Adrenal gland (tissue), 12 donors: ENCODE results near the gene HSPA12A. TPM values are rescaled to one million over a fixed set of nuclear protein-coding genes. Genes with fewer than 3 reads are reported as not detected.

ENCODE experiments used
- DNase-seq, 7 donors: peaks; one replicate each; pipeline ENCODE4 v3.0.0-alpha.2; 2019 to 2020
- H3K27ac ChIP-seq, 5 donors: fragments of 200-600 bp; sonication (generic) in 4 of 5; 1 replicate in 3 of 5; 2 replicates in 2 of 5; pipeline versions ENCODE4 v1.5.1 to v1.8.0; 2016 to 2020; ENCODE audit warnings: mild to moderate bottlenecking in 1 of 5
- H3K27me3 ChIP-seq: fragments of 200-600 bp; 2 replicates; pipeline ENCODE4 v1.8.0; 2021
- H3K36me3 ChIP-seq, 2 donors: fragments of 200-600 bp; replicated peaks in 1 of 2; 1 replicate in 1 of 2; 2 replicates in 1 of 2; pipeline versions ENCODE4 v1.5.1 to v1.8.0; 2018 to 2022
- H3K4me1 ChIP-seq, 2 donors: fragments of 200-600 bp; replicated peaks in 1 of 2; 1 replicate in 1 of 2; 2 replicates in 1 of 2; pipeline versions ENCODE4 v1.5.1 to v1.8.0; 2018 to 2021
- H3K4me3 ChIP-seq, 4 donors: fragments of 200-600 bp; sonication (generic) in 3 of 4; one replicate each; pipeline ENCODE4 v1.5.1; 2016 to 2018
- H3K9me3 ChIP-seq, 3 donors: fragments of 200-600 bp; sonication (generic) in 1 of 3; replicated peaks in 1 of 3; 1 replicate in 2 of 3; 2 replicates in 1 of 3; pipeline versions ENCODE4 v1.5.1 to v1.8.0; 2016 to 2021
- CTCF ChIP-seq, 6 experiments: fragments of 450-650 bp in 4 of 6; fragments of 200-600 bp in 2 of 6; sonication (generic) in 1 of 6; IDR thresholded peaks; 1 replicate in 5 of 6; 2 replicates in 1 of 6; pipeline versions ENCODE4 v1.5.1 to v1.8.0; 2016 to 2021; ENCODE audit warnings: antibody characterized with exemption in 6 of 6, mild to moderate bottlenecking in 2 of 6, moderate library complexity in 1 of 6
- POLR2A ChIP-seq, 2 donors: fragments of 450-650 bp; IDR thresholded peaks; one replicate each; pipeline ENCODE4 v1.6.1; 2017; ENCODE audit warnings: antibody characterized with exemption in 2 of 2, mild to moderate bottlenecking in 2 of 2, moderate library complexity in 1 of 2
- WGBS, 4 donors: extraction: QIAGEN DNeasy Blood & Tissue Kit in 2 of 4; methylation state at CpG; one replicate each; pipeline versions ENCODE4 v1.1.5 to v1.1.7; 2013 to 2017; 5-methylcytosine and 5-hydroxymethylcytosine counted together
- intact Hi-C, 2 donors: fragments of 100-400 bp; cut with DNase I; formaldehyde crosslinking; loops; one replicate each; pipeline versions ENCODE4 v1.14.1 to v1.15.0; 2022 to 2023
- polyA plus RNA-seq, 3 donors: library from polyadenylated mRNA; stranded (reverse); fragments of 200-250 nt in 2 of 3; fragments of 350-450 nt in 1 of 3; fragmentation: Illumina TruSeq in 1 of 3; extraction: RNeasy Lipid Tissue Mini Kit (QIAGEN cat#74804) in 1 of 3; gene quantifications; one replicate each; pipeline ENCODE4 v1.2.3, GENCODE V29; 2013 to 2014
- total RNA-seq, 9 donors: library from RNA; depleted of rRNA in 4 of 9; stranded (reverse); fragments of >200 nt in 4 of 9; fragments of 120-200 nt in 1 of 9; fragmentation: NEBNext Ultra II Directional in 1 of 9; extraction: Animal tissue kit (Norgen Biotek cat#: 25700) in 1 of 9; gene quantifications; one replicate each; pipeline versions ENCODE4 v1.1.0 to v1.2.4, GENCODE V29; 2013 to 2023
- donor health status: healthy with polysubstance abuse.
- donor health status: Bipolar disorder and iron deficiency.
- donor health status: DM: yes; HTN: yes; CAD: no.
- donor health status: DM: no; HTN: no; CAD: no.
- donor health status: DM: no; HTN: no; CAD: no.
- donor health status: DM: yes; HTN: yes; CAD: no.

The HSPA12A gene
- total and polyA plus RNA-seq, 12 donors: 20.1 to 61.3 (median 46.3) TPM

- intact Hi-C loops: no loop called here
- Histone ChIP-seq H3K9me3 (no peaks in the 10 kb centered on the region), H3K27me3 (no peaks in the 10 kb centered on the region), H3K4me1 (peaks cover 12 to 28% of the 10 kb centered on the region in 2 donors), H3K36me3 (no peaks in the 10 kb centered on the region), H3K4me3 (no peak overlapping the region), H3K27ac (no peak overlapping the region)
- DNase-seq: no peak
- TF ChIP-seq POLR2A (IDR thresholded peaks at IDR 0.05) (no peak), CTCF (IDR thresholded peaks at IDR 0.05) (no peak)
- 80 to 85% (median 83%) methylated on average over 4 of the region's 4 CpGs for WGBS, 4 donors
Observed at GRCh38 chr10:116708877-116709276, 33.5 kb downstream of the HSPA12A start.

GRCh38 chr10:116708391-116708821, 34.0 kb downstream of the HSPA12A start:
- Histone ChIP-seq H3K4me3 (no peak overlapping the region), H3K36me3 (peaks cover 0 to 3% of the 10 kb centered on the region in 2 donors), H3K9me3 (no peaks in the 10 kb centered on the region), H3K27me3 (no peaks in the 10 kb centered on the region), H3K27ac (peak overlapping the region in 1 of 5 donors; percentile 49), H3K4me1 (peaks cover 11 to 28% of the 10 kb centered on the region in 2 donors)
- WGBS, 4 donors: 83 to 89% (median 86%) methylated on average over 2 of the region's 2 CpGs
- no peak for DNase-seq
- TF ChIP-seq CTCF (IDR thresholded peaks at IDR 0.05) (no peak), POLR2A (IDR thresholded peaks at IDR 0.05) (no peak)
- intact Hi-C loops: no loop called here

- TF ChIP-seq POLR2A (IDR thresholded peaks at IDR 0.05) (no peak), CTCF (IDR thresholded peaks at IDR 0.05) (no peak)
- DNase-seq: no peak
- Histone ChIP-seq H3K27me3 (no peaks in the 10 kb centered on the region), H3K27ac (peak overlapping the region in 1 of 5 donors; percentile 49), H3K4me3 (no peak overlapping the region), H3K4me1 (peaks cover 7 to 26% of the 10 kb centered on the region in 2 donors), H3K36me3 (peaks cover 0 to 4% of the 10 kb centered on the region in 2 donors), H3K9me3 (no peaks in the 10 kb centered on the region)
- intact Hi-C loops: no loop called here
- WGBS, 4 donors: 71 to 93% (median 85%) methylated on average over 14 of the region's 14 CpGs
Observed at GRCh38 chr10:116707981-116708380, 34.4 kb downstream of the HSPA12A start.

- intact Hi-C loops: no loop called here
- no peak for DNase-seq
- H3K27ac ChIP-seq: no peak overlapping the region
Observed at GRCh38 chr10:116706281-116706680, 36.1 kb downstream of the HSPA12A start.

More at GRCh38 chr10:116706281-116706680, 36.1 kb downstream of the HSPA12A start:
- H3K9me3 ChIP-seq: no peaks in the 10 kb centered on the region
- peaks cover 0 to 4% of the 10 kb centered on the region in 2 donors for H3K36me3 ChIP-seq
- WGBS, 4 donors: 81 to 98% (median 84%) methylated on average over 7 to 9 of the region's 9 CpGs
- no peak for TF ChIP-seq CTCF (IDR thresholded peaks at IDR 0.05)
- TF ChIP-seq POLR2A (IDR thresholded peaks at IDR 0.05): no peak
- H3K4me3 ChIP-seq: no peak overlapping the region
- no peaks in the 10 kb centered on the region for H3K27me3 ChIP-seq
- peaks cover 2 to 9% of the 10 kb centered on the region in 2 donors for H3K4me1 ChIP-seq
